Esophagus muscularis mucosa (tissue), 4 donors: Measurements from ENCODE around the gene ANKRD22. TPM values are rescaled to one million over a fixed set of nuclear protein-coding genes. Genes with fewer than 3 reads are reported as not detected.
A peak's percentile ranks its signal among the peaks of the same experiment; 100 is the strongest.

ENCODE experiments used
- DNase-seq: peaks from one replicate; pipeline ENCODE4 v3.0.0-alpha.2; 2017; ENCODE audit errors: extremely low spot score
- H3K27ac ChIP-seq, 4 donors: fragments of 200-600 bp; sonication (generic); replicated peaks in 1 of 4; 1 replicate in 3 of 4; 2 replicates in 1 of 4; pipeline ENCODE4 v1.5.1; 2016 to 2019; ENCODE audit warnings: mild to moderate bottlenecking in 1 of 4
- H3K27me3 ChIP-seq, 4 donors: fragments of 200-600 bp; sonication (generic); one replicate each; pipeline versions ENCODE4 v1.5.1 to v1.6.0; 2016 to 2019
- H3K36me3 ChIP-seq, 4 donors: fragments of 200-600 bp; sonication (generic); one replicate each; pipeline ENCODE4 v1.5.1; 2016 to 2019
- H3K4me1 ChIP-seq, 4 donors: fragments of 200-600 bp; sonication (generic); one replicate each; pipeline ENCODE4 v1.5.1; 2016 to 2019
- H3K4me3 ChIP-seq, 4 donors: fragments of 200-600 bp; sonication (generic); 1 replicate in 2 of 4; 2 replicates in 2 of 4; pipeline ENCODE4 v1.5.1; 2016 to 2019; ENCODE audit warnings: mild to moderate bottlenecking in 4 of 4, moderate library complexity in 1 of 4
- H3K9me3 ChIP-seq, 4 donors: fragments of 200-600 bp; sonication (generic); 1 replicate in 3 of 4; 2 replicates in 1 of 4; pipeline ENCODE4 v1.5.1; 2016 to 2019
- EP300 ChIP-seq: sonication (generic); formaldehyde crosslinking; IDR thresholded peaks from one replicate; pipeline ENCODE4 v1.6.1; 2017; ENCODE audit warnings: antibody characterized with exemption
- POLR2A ChIP-seq: fragments of 450-650 bp; IDR thresholded peaks from one replicate; pipeline ENCODE4 v1.6.1; 2017; ENCODE audit warnings: antibody characterized with exemption, moderate library complexity, mild to moderate bottlenecking, low read depth
- POLR2AphosphoS5 ChIP-seq, 2 donors: sonication (generic); formaldehyde crosslinking; IDR thresholded peaks; one replicate each; pipeline ENCODE4 v1.6.1; 2017; ENCODE audit warnings: antibody characterized with exemption in 2 of 2
- WGBS: methylation state at CpG from one replicate; pipeline ENCODE4 v1.1.5; 2018; 5-methylcytosine and 5-hydroxymethylcytosine counted together
- intact Hi-C: fragments of 100-400 bp; cut with DNase I; formaldehyde crosslinking; loops from one replicate; pipeline ENCODE4 v1.15.1; 2023
- total RNA-seq, 4 donors: library from RNA; depleted of rRNA; stranded (reverse); fragments of >200 nt; gene quantifications; one replicate each; pipeline versions ENCODE4 v1.1.0 to v1.2.1, GENCODE V29; 2016
- TF ChIP-seq, protein P1 (sequence below), 3 experiments: fragments of 200-600 bp in 2 of 3; fragments of 450-650 bp in 1 of 3; sonication (generic) in 2 of 3; IDR thresholded peaks; one replicate each; pipeline ENCODE4 v1.5.1; 2017 to 2019; ENCODE audit warnings: antibody characterized with exemption in 3 of 3, mild to moderate bottlenecking in 2 of 3, moderate library complexity in 1 of 3

The ANKRD22 gene
- total RNA-seq, 4 donors from 2014 or later: not detected

DNA sequence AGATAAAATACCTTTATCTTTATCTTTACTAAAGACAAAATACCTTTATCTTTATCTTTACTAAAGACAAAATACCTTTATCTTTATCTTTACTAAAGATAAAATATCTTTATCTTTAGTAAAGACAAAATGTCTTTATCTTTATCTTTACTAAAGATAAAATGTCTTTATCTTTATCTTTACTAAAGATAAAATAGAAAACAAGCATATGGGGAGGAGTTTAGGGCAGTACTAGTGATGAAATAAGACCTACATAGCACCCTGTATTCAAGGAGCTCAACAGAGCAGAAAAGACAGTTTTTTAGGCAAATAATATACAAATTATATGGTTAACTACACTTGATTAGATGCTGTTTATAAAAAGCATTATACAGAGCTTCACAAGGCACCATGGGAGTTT lies 19.3 kb downstream of the ANKRD22 start:
- intact Hi-C loops: no loop called here
- Histone ChIP-seq H3K27me3 (no peaks in the 10 kb centered on the region), H3K9me3 (no peaks in the 10 kb centered on the region), H3K4me1 (peaks cover 0 to 9% (median 3%) of the 10 kb centered on the region in 4 donors), H3K4me3 (no peak overlapping the region), H3K36me3 (no peaks in the 10 kb centered on the region), H3K27ac (no peak overlapping the region)
- no peak for DNase-seq
- TF ChIP-seq EP300 (no peak), POLR2AphosphoS5 (IDR thresholded peaks at IDR 0.05) (no peak), POLR2A (no peak)
- TF ChIP-seq, protein P1, sequence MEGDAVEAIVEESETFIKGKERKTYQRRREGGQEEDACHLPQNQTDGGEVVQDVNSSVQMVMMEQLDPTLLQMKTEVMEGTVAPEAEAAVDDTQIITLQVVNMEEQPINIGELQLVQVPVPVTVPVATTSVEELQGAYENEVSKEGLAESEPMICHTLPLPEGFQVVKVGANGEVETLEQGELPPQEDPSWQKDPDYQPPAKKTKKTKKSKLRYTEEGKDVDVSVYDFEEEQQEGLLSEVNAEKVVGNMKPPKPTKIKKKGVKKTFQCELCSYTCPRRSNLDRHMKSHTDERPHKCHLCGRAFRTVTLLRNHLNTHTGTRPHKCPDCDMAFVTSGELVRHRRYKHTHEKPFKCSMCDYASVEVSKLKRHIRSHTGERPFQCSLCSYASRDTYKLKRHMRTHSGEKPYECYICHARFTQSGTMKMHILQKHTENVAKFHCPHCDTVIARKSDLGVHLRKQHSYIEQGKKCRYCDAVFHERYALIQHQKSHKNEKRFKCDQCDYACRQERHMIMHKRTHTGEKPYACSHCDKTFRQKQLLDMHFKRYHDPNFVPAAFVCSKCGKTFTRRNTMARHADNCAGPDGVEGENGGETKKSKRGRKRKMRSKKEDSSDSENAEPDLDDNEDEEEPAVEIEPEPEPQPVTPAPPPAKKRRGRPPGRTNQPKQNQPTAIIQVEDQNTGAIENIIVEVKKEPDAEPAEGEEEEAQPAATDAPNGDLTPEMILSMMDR (IDR thresholded peaks at IDR 0.05): no peak

DNA sequence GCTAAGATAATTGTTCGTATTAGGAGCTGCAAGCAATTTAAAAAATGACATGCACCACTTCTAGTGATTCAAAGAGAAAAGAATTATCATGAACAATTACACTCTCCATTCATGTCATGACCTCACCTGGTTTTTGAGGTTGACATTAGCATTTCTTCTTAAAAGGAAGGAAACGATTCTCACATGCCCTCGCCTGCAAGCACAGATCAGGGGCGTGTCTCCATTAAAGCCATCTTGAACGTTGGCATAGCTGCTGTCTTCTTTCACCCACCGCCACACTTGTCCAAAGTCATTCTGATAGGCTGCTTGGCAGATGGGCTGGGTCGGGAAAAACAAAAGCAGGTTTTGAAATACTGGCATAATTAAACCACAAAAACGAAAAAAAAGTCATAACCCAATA lies 19.9 kb downstream of the ANKRD22 start:
- 82% methylated on average over 8 of the region's 8 CpGs for WGBS
- no peaks in the 10 kb centered on the region for H3K9me3 ChIP-seq
- no peak overlapping the region for H3K4me3 ChIP-seq
- H3K27me3 ChIP-seq: no peaks in the 10 kb centered on the region
- H3K4me1 ChIP-seq: peaks cover 0 to 9% (median 3%) of the 10 kb centered on the region in 4 donors
- H3K27ac ChIP-seq: no peak overlapping the region
- H3K36me3 ChIP-seq: no peaks in the 10 kb centered on the region
- intact Hi-C loops: no loop called here
- TF ChIP-seq EP300: no peak
- no peak for TF ChIP-seq POLR2AphosphoS5 (IDR thresholded peaks at IDR 0.05)
- TF ChIP-seq POLR2A: no peak
- TF ChIP-seq, protein P1 (IDR thresholded peaks at IDR 0.05): no peak
- DNase-seq: peak; percentile 57

DNA sequence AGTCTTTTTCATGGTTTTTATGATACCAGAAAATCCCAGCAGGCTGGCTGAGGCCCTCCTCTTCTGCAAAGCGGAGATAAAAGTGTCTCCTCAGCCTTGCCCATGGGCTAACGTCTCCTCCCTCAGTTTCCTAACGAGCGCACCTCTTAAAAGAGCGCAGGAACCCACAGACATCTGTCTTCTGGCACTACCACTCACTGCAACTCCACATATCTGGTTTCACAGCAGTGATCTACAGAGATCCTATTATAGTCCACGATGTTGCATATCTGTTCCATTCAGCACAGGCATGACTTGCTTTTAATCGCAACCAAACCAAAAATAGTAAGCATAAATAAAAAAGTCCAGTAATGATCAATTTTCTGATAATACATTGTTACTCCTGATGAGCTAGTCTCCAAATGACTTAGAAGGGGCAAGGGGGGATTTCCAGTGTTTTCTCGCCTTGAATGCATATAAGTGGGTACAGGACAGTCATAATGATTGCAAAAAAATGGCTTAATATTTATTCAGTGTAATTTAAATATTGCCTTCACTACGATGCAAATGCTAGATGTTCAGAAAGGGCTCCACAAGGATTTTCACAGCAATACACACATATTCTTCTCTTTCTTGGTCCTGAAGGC lies 20.9 kb downstream of the ANKRD22 start:
- Histone ChIP-seq H3K36me3 (no peaks in the 10 kb centered on the region), H3K4me1 (peaks cover 0 to 7% (median 2%) of the 10 kb centered on the region in 4 donors), H3K27ac (no peak overlapping the region), H3K27me3 (no peaks in the 10 kb centered on the region), H3K9me3 (no peaks in the 10 kb centered on the region), H3K4me3 (no peak overlapping the region)
- DNase-seq: peak; percentile 62
- intact Hi-C loops: no loop called here
- no peak for TF ChIP-seq EP300
- no peak for TF ChIP-seq POLR2A
- TF ChIP-seq, protein P1 (IDR thresholded peaks at IDR 0.05): no peak
- TF ChIP-seq POLR2AphosphoS5 (IDR thresholded peaks at IDR 0.05): no peak
- WGBS: 84% methylated on average over 9 of the region's 9 CpGs

DNA sequence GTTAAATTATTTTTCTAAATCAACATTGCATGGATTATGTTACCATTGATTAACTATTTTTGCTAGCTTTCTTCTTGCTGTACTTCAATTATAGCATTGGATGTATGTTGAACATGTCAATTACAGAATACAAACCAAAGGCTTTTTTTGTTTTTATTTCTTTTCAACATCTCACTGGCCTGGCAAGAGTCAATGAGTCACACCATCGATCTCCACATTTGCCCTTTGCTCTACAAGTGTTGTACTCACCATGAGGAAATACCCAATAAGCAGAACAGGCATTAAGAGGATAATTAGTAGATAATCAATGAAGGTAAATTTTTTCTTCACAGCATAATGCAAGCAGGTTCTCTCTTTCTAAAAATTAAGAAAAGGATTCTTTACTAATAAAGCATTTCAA lies 23.3 kb downstream of the ANKRD22 start:
- H3K4me3 ChIP-seq: no peak overlapping the region
- DNase-seq: peak; percentile 1
- 39% methylated on average over 1 of the region's 1 CpG for WGBS
- no peaks in the 10 kb centered on the region for H3K4me1 ChIP-seq
- H3K27me3 ChIP-seq: no peaks in the 10 kb centered on the region
- TF ChIP-seq EP300 (no peak), POLR2A (no peak), POLR2AphosphoS5 (IDR thresholded peaks at IDR 0.05) (no peak)
- TF ChIP-seq, protein P1 (IDR thresholded peaks at IDR 0.05): no peak
- no peak overlapping the region for H3K27ac ChIP-seq
- intact Hi-C loops: no loop called here
- no peaks in the 10 kb centered on the region for H3K9me3 ChIP-seq
- no peaks in the 10 kb centered on the region for H3K36me3 ChIP-seq

DNA sequence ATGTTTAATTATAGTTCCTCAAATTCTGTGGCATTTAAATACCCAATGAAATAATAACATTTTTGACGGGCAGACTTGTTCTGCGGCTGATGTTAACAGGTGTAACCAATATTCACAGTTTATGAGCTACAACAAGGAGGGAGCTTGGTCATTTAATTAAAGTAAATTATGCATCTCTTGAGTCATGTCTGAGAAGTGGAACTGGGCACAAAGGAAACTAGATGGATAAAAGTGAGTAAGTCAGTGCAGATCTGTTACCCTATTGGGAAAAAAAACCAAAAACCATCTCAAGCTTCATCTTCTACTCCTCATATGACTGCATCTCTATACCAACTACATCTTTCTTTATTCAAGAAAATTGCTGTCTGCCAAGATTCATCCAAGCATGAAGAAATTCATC lies 24.0 kb downstream of the ANKRD22 start:
- intact Hi-C loops: no loop called here
- Histone ChIP-seq H3K4me3 (no peak overlapping the region), H3K4me1 (no peaks in the 10 kb centered on the region), H3K27ac (no peak overlapping the region), H3K36me3 (no peaks in the 10 kb centered on the region), H3K9me3 (no peaks in the 10 kb centered on the region), H3K27me3 (no peaks in the 10 kb centered on the region)
- 96% methylated on average over 2 of the region's 2 CpGs for WGBS
- DNase-seq: peak; percentile 0
- TF ChIP-seq POLR2A (no peak), POLR2AphosphoS5 (IDR thresholded peaks at IDR 0.05) (no peak), EP300 (no peak)
- TF ChIP-seq, protein P1 (IDR thresholded peaks at IDR 0.05): no peak
